Stomach (tissue), 9 donors: ENCODE data around the gene MIER1. TPM values are rescaled to one million over a fixed set of nuclear protein-coding genes. Genes with fewer than 3 reads are reported as not detected.

Source experiments
- DNase-seq, 2 donors: peaks; one replicate each; pipeline versions ENCODE4 v3.0.0 to v3.0.0-alpha.2; 2013 to 2019
- H3K27ac ChIP-seq, 5 donors: fragments of 200-600 bp in 4 of 5; sonication (generic) in 4 of 5; one replicate each; pipeline ENCODE4 v1.5.1; 2013 to 2019; ENCODE audit warnings: mild to moderate bottlenecking in 1 of 5, moderate library complexity in 1 of 5
- H3K27me3 ChIP-seq, 3 donors: fragments of 200-600 bp; sonication (generic); one replicate each; pipeline ENCODE4 v1.5.1; 2017 to 2019; ENCODE audit warnings: mixed run types in 1 of 3
- H3K36me3 ChIP-seq, 4 donors: fragments of 200-600 bp; sonication (generic); 1 replicate in 3 of 4; 2 replicates in 1 of 4; pipeline ENCODE4 v1.5.1; 2016 to 2019
- H3K4me1 ChIP-seq, 4 donors: fragments of 200-600 bp; sonication (generic); one replicate each; pipeline ENCODE4 v1.5.1; 2016 to 2019
- H3K4me3 ChIP-seq, 4 donors: fragments of 200-600 bp; sonication (generic) in 3 of 4; one replicate each; pipeline ENCODE4 v1.5.1; 2016 to 2019; ENCODE audit warnings: mild to moderate bottlenecking in 1 of 4
- H3K9me3 ChIP-seq, 4 donors: fragments of 200-600 bp; sonication (generic); one replicate each; pipeline ENCODE4 v1.5.1; 2016 to 2019
- CTCF ChIP-seq, 7 experiments: fragments of 450-650 bp in 4 of 7; fragments of 200-600 bp in 3 of 7; sonication (generic) in 3 of 7; IDR thresholded peaks; one replicate each; pipeline ENCODE4 v1.5.1; 2016 to 2019; ENCODE audit warnings: antibody characterized with exemption in 7 of 7, control low read depth in 2 of 7, mild to moderate bottlenecking in 1 of 7
- EP300 ChIP-seq: sonication (generic); formaldehyde crosslinking; IDR thresholded peaks from one replicate; pipeline ENCODE4 v1.6.1; 2017; ENCODE audit warnings: antibody characterized with exemption
- POLR2A ChIP-seq, 4 donors: fragments of 450-650 bp; IDR thresholded peaks; one replicate each; pipeline ENCODE4 v1.6.1; 2016; ENCODE audit warnings: antibody characterized with exemption in 4 of 4, control low read depth in 2 of 4, mild to moderate bottlenecking in 1 of 4, moderate library complexity in 1 of 4
- POLR2AphosphoS5 ChIP-seq, 3 donors: sonication (generic); formaldehyde crosslinking; IDR thresholded peaks; one replicate each; pipeline ENCODE4 v1.6.1; 2016; ENCODE audit warnings: antibody characterized with exemption in 3 of 3
- WGBS, 5 donors: extraction: QIAGEN DNeasy Blood & Tissue Kit in 3 of 5; methylation state at CpG; one replicate each; pipeline versions ENCODE4 v1.1.5 to v1.1.7; 2013 to 2018; 5-methylcytosine and 5-hydroxymethylcytosine counted together
- intact Hi-C: fragments of 100-400 bp; cut with DNase I; formaldehyde crosslinking; loops from one replicate; pipeline ENCODE4 v1.15.1; 2023; ENCODE audit warnings: low total_unique reads
- polyA plus RNA-seq, 3 donors: library from polyadenylated mRNA; stranded (reverse); fragments of 200-250 nt; gene quantifications; one replicate each; pipeline ENCODE4 v1.2.3, GENCODE V29; 2013
- total RNA-seq, 5 donors: library from RNA; depleted of rRNA; stranded (reverse); fragments of >200 nt; gene quantifications; one replicate each; pipeline versions ENCODE4 v1.1.0 to v1.2.3, GENCODE V29; 2014 to 2016
- donor health status: healthy with polysubstance abuse.
- donor health status: Bipolar disorder and iron deficiency.
- donor health status: healthy.

Gene MIER1
- total and polyA plus RNA-seq, 8 donors, result 6.4 to 57.6 (median 27.7) TPM

GRCh38 chr1:67009792-67010191 lies 85.0 kb downstream of the MIER1 start:
- TF ChIP-seq POLR2A (IDR thresholded peaks at IDR 0.05) (no peak), CTCF (IDR thresholded peaks at IDR 0.05) (no peak), POLR2AphosphoS5 (IDR thresholded peaks at IDR 0.05) (no peak), EP300 (no peak)
- H3K36me3 ChIP-seq, result peaks cover 0 to 62% (median 40%) of the 10 kb centered on the region in 4 donors
- intact Hi-C loops, result no loop called here
- WGBS, 5 donors, result 95 to 96% (median 96%) methylated on average over 3 of the region's 3 CpGs
- no peaks in the 10 kb centered on the region for H3K27me3 ChIP-seq
- no peak overlapping the region for H3K4me3 ChIP-seq
- H3K27ac ChIP-seq, result no peak overlapping the region
- H3K4me1 ChIP-seq, result peaks cover 0 to 18% (median 6%) of the 10 kb centered on the region in 4 donors
- H3K9me3 ChIP-seq, result no peaks in the 10 kb centered on the region
- no peak for DNase-seq

- no peak for TF ChIP-seq CTCF (IDR thresholded peaks at IDR 0.05)
- TF ChIP-seq POLR2A (IDR thresholded peaks at IDR 0.05), result no peak
- no peak for TF ChIP-seq EP300
- TF ChIP-seq POLR2AphosphoS5 (IDR thresholded peaks at IDR 0.05), result no peak
- H3K4me3 ChIP-seq, result no peak overlapping the region
- H3K27ac ChIP-seq, result no peak overlapping the region
- intact Hi-C loops, result no loop called here
- 46 to 51% (median 48%) methylated on average over 2 of the region's 2 CpGs for WGBS, 5 donors
- no peaks in the 10 kb centered on the region for H3K9me3 ChIP-seq
- no peak for DNase-seq
- H3K27me3 ChIP-seq, result no peaks in the 10 kb centered on the region
- H3K36me3 ChIP-seq, result peaks cover 0 to 39% (median 35%) of the 10 kb centered on the region in 4 donors
- peaks cover 0 to 18% (median 2%) of the 10 kb centered on the region in 4 donors for H3K4me1 ChIP-seq
Measured at GRCh38 chr1:67013573-67013972, 88.8 kb downstream of the MIER1 start.

- H3K4me3 ChIP-seq, result no peak overlapping the region
- 51 to 87% (median 75%) methylated on average over 2 of the region's 2 CpGs for WGBS, 5 donors
- peak overlapping the region in 4 of 5 donors; percentile 44 to 71 (median 60) for H3K27ac ChIP-seq
- no peaks in the 10 kb centered on the region for H3K27me3 ChIP-seq
- DNase-seq, result no peak
- intact Hi-C loops, result no loop called here
- peaks cover 0 to 28% (median 18%) of the 10 kb centered on the region in 4 donors for H3K36me3 ChIP-seq
- no peak for TF ChIP-seq EP300
- TF ChIP-seq CTCF (IDR thresholded peaks at IDR 0.05), result no peak
- no peak for TF ChIP-seq POLR2AphosphoS5 (IDR thresholded peaks at IDR 0.05)
- no peak for TF ChIP-seq POLR2A (IDR thresholded peaks at IDR 0.05)
- peaks cover 5 to 62% (median 30%) of the 10 kb centered on the region in 4 donors for H3K4me1 ChIP-seq
- H3K9me3 ChIP-seq, result no peaks in the 10 kb centered on the region
Measured at GRCh38 chr1:67018574-67018973, 93.8 kb downstream of the MIER1 start.

GRCh38 chr1:67019121-67019520 lies 94.3 kb downstream of the MIER1 start:
- Histone ChIP-seq H3K36me3 (peaks cover 0 to 28% (median 20%) of the 10 kb centered on the region in 4 donors), H3K27me3 (no peaks in the 10 kb centered on the region), H3K27ac (peak overlapping the region in 4 of 5 donors; percentile 57 to 71 (median 64)), H3K4me1 (peaks cover 5 to 60% (median 31%) of the 10 kb centered on the region in 4 donors), H3K9me3 (no peaks in the 10 kb centered on the region), H3K4me3 (no peak overlapping the region)
- no peak for DNase-seq
- intact Hi-C loops, result no loop called here
- TF ChIP-seq POLR2A (IDR thresholded peaks at IDR 0.05), result no peak
- no peak for TF ChIP-seq POLR2AphosphoS5 (IDR thresholded peaks at IDR 0.05)
- TF ChIP-seq EP300, result no peak
- TF ChIP-seq CTCF (IDR thresholded peaks at IDR 0.05), result no peak
- 58 to 79% (median 68%) methylated on average over 4 of the region's 4 CpGs for WGBS, 5 donors
